TTC549 (cell line): Measurements from ENCODE around the gene TPK1.

Experiments
- FAIRE-seq: peaks from 2 replicates; lab custom pipeline; 2012; peaks lifted over from hg19 to GRCh38; lab: Jason Lieb, UNC

Gene TPK1

GRCh38 chr7:144407266-144407931 is 428.5 kb downstream of the TPK1 start:
- FAIRE-seq: no peak

- no peak for FAIRE-seq
Observed at GRCh38 chr7:144404946-144405345, 430.9 kb downstream of the TPK1 start.

- FAIRE-seq: no peak
Observed at GRCh38 chr7:144403649-144404061, 432.2 kb downstream of the TPK1 start, which contains the start of gene NOBOX. Gene NOBOX (minus strand): TSS chr7:144403693.

GRCh38 chr7:144403102-144403501 is 432.8 kb downstream of the TPK1 start:
- FAIRE-seq: no peak
